B cell (primary cell): ENCODE data around the gene IRF9. TPM values are rescaled to one million over a fixed set of nuclear protein-coding genes. Genes with fewer than 3 reads are reported as not detected.

Experiments
- ATAC-seq: fragments of 200-7000 bp; cut with Tn5 transposase; one replicate; pipeline ENCODE4 v1.10.0; 2021; ENCODE audit warnings: low read depth, mild to moderate bottlenecking, moderate number of reproducible peaks, moderate library complexity
- CTCF ChIA-PET: fragments of 350-600 bp; sonication (Branson Sonifier 250); formaldehyde crosslinking; loops from one replicate; lab custom pipeline; 2021; ENCODE audit warnings: antibody characterized with exemption, inconsistent platforms; lab: Charles Lee
- POLR2A ChIA-PET: fragments of 350-600 bp; sonication (Branson Sonifier 250); formaldehyde crosslinking; loops from one replicate; lab custom pipeline; 2021; ENCODE audit warnings: antibody characterized with exemption; lab: Charles Lee
- DNase-seq: peaks from one replicate; pipeline ENCODE4 v3.0.0; 2013
- H2AFZ ChIP-seq: 2 replicates; pipeline ENCODE4 v1.6.1; 2012; ENCODE audit warnings: mild to moderate bottlenecking, low read depth, low read length; ENCODE audit not compliant: insufficient read depth, poor library complexity, severe bottlenecking
- H3K27ac ChIP-seq, 2 donors: 1 replicate in 1 of 2; 2 replicates in 1 of 2; pipeline ENCODE4 v1.5.1; 2012 to 2013; ENCODE audit warnings: low read length in 2 of 2, mild to moderate bottlenecking in 2 of 2, moderate library complexity in 1 of 2
- H3K27me3 ChIP-seq, 4 experiments: fragments of 200-600 bp in 1 of 4; sonication (generic) in 1 of 4; replicated peaks in 1 of 4; 1 replicate in 2 of 4; 2 replicates in 2 of 4; pipeline versions ENCODE4 v1.6.1 to v1.7.0; 2013 to 2016; ENCODE audit warnings: low read length in 3 of 4, mild to moderate bottlenecking in 2 of 4, mixed read lengths in 1 of 4, moderate library complexity in 1 of 4; ENCODE audit not compliant: insufficient read depth in 4 of 4, control insufficient read depth in 3 of 4; ENCODE audit errors: control extremely low read depth in 1 of 4
- H3K36me3 ChIP-seq, 2 experiments: replicated peaks in 1 of 2; 1 replicate in 1 of 2; 2 replicates in 1 of 2; pipeline versions ENCODE4 v1.6.1 to v1.7.1; 2013; ENCODE audit warnings: low read length in 1 of 2; ENCODE audit not compliant: insufficient read depth in 2 of 2, control insufficient read depth in 1 of 2; ENCODE audit errors: control extremely low read depth in 1 of 2, extremely low read depth in 1 of 2
- H3K4me1 ChIP-seq, 2 donors: fragments of 200-600 bp in 1 of 2; sonication (generic) in 1 of 2; 1 replicate in 1 of 2; 2 replicates in 1 of 2; pipeline versions ENCODE4 v1.5.1 to v1.6.1; 2013 to 2017; ENCODE audit warnings: low read length in 2 of 2; ENCODE audit not compliant: control insufficient read depth in 2 of 2, insufficient read depth in 2 of 2
- H3K4me2 ChIP-seq: replicated peaks from 2 replicates; pipeline ENCODE3; 2012; ENCODE audit warnings: mild to moderate bottlenecking, low read depth, low read length; ENCODE audit not compliant: poor library complexity, severe bottlenecking
- H3K4me3 ChIP-seq, 5 experiments: fragments of 200-600 bp in 1 of 5; sonication (generic) in 1 of 5; 1 replicate in 3 of 5; 2 replicates in 2 of 5; pipeline versions ENCODE4 v1.5.1 to v1.7.0; 2011 to 2016; ENCODE audit warnings: low read length in 4 of 5, mild to moderate bottlenecking in 4 of 5, low read depth in 2 of 5, control low read depth in 1 of 5, moderate library complexity in 1 of 5; ENCODE audit not compliant: insufficient read depth in 1 of 5; ENCODE audit errors: control extremely low read depth in 1 of 5, extremely low read depth in 1 of 5
- H3K79me2 ChIP-seq: fragments of 200-600 bp; sonication (generic); one replicate; pipeline ENCODE4 v1.6.0; 2016; ENCODE audit warnings: low read length; ENCODE audit not compliant: control insufficient read depth, insufficient read depth
- H3K9ac ChIP-seq: fragments of 200-600 bp; sonication (generic); 2 replicates; pipeline ENCODE4 v1.6.1; 2017; ENCODE audit warnings: mild to moderate bottlenecking, low read length, moderate library complexity
- H3K9me3 ChIP-seq, 3 donors: one replicate each; pipeline versions ENCODE4 v1.6.1 to v1.7.1; 2013; ENCODE audit warnings: low read length in 2 of 3; ENCODE audit not compliant: control insufficient read depth in 2 of 3, insufficient read depth in 1 of 3; ENCODE audit errors: control extremely low read depth in 1 of 3
- H4K20me1 ChIP-seq: 2 replicates; pipeline ENCODE4 v1.6.0; 2012; ENCODE audit warnings: mild to moderate bottlenecking, low read length; ENCODE audit not compliant: insufficient read depth, control insufficient read depth, poor library complexity, severe bottlenecking
- H3K27ac Mint-ChIP-seq: one replicate; pipeline ENCODE4 v1.8.0; 2021; ENCODE audit warnings: mixed read lengths
- H3K27me3 Mint-ChIP-seq: one replicate; pipeline ENCODE4 v1.8.0; 2021; ENCODE audit warnings: mixed read lengths
- H3K4me1 Mint-ChIP-seq: one replicate; pipeline ENCODE4 v1.8.0; 2021; ENCODE audit warnings: mixed read lengths
- H3K4me3 Mint-ChIP-seq: one replicate; pipeline ENCODE4 v1.8.0; 2021; ENCODE audit warnings: mixed read lengths
- H3K9me3 Mint-ChIP-seq: one replicate; pipeline ENCODE4 v1.8.0; 2022; ENCODE audit warnings: mixed read lengths; ENCODE audit not compliant: insufficient read depth
- CTCF ChIP-seq: fragments of 200-600 bp; IDR thresholded peaks from one replicate; pipeline ENCODE4 v1.8.0; 2022; ENCODE audit warnings: antibody characterized with exemption, mild to moderate bottlenecking
- EZH2 ChIP-seq: IDR thresholded peaks from 2 replicates; pipeline ENCODE4 v1.6.1; 2012; ENCODE audit warnings: borderline replicate concordance, low read depth, mild to moderate bottlenecking, moderate library complexity, low read length; ENCODE audit not compliant: insufficient read depth, poor library complexity, severe bottlenecking
- WGBS: methylation state at CpG from one replicate; pipeline ENCODE4 v1.1.5; 2013; ENCODE audit warnings: missing lambda C conversion rate; ENCODE audit not compliant: insufficient coverage; 5-methylcytosine and 5-hydroxymethylcytosine counted together
- intact Hi-C: fragments of 100-400 bp; cut with micrococcal nuclease; formaldehyde crosslinking; loops from one replicate; pipeline ENCODE4 v1.10.0; 2022
- polyA plus RNA-seq: library from polyadenylated mRNA; depleted of rRNA; stranded (reverse); fragments of >200 nt; gene quantifications from 2 replicates; pipeline ENCODE4 v1.2.3, GENCODE V29; 2012
- total RNA-seq, 2 donors: library from RNA; stranded (reverse); fragments of 120-200 nt in 1 of 2; gene quantifications; 1 replicate in 1 of 2; 2 replicates in 1 of 2; pipeline versions ENCODE4 v1.2.3 to v1.2.4, GENCODE V29; 2013 to 2022

Gene IRF9
- total and polyA plus RNA-seq, 2 donors (not counting 1 experiment from before 2014, with no cell fraction given), result 191 to 269 TPM

GRCh38 chr14:24131549-24131966 lies 29.5 kb upstream of the IRF9 start:
- Mint-ChIP-seq H3K4me3 (no peak overlapping the region), H3K4me1 (peaks cover 30% of the 10 kb centered on the region), H3K27me3 (no peaks in the 10 kb centered on the region), H3K9me3 (no peaks in the 10 kb centered on the region), H3K27ac (no peak overlapping the region)
- H3K79me2 ChIP-seq, result peaks cover 15% of the 10 kb centered on the region
- H3K27me3 ChIP-seq, result no peaks in the 10 kb centered on the region
- no peak overlapping the region for H2AFZ ChIP-seq
- ChIA-PET POLR2A (no interaction called here), CTCF (no interaction called here)
- H3K9me3 ChIP-seq, result no peaks in the 10 kb centered on the region
- H4K20me1 ChIP-seq, result peaks cover 1% of the 10 kb centered on the region
- DNase-seq (no peak), ATAC-seq (no peak)
- H3K36me3 ChIP-seq, result no peaks in the 10 kb centered on the region
- H3K4me3 ChIP-seq, result no peak overlapping the region
- no peak overlapping the region for H3K4me2 ChIP-seq
- intact Hi-C loops, result no loop called here
- 94% methylated on average over 14 of the region's 15 CpGs for WGBS
- H3K27ac ChIP-seq, result no peak overlapping the region
- TF ChIP-seq EZH2, result no peak
- no peak for TF ChIP-seq CTCF
- H3K9ac ChIP-seq, result no peak overlapping the region
- H3K4me1 ChIP-seq, result peaks cover 27 to 28% of the 10 kb centered on the region in 2 donors

DNA sequence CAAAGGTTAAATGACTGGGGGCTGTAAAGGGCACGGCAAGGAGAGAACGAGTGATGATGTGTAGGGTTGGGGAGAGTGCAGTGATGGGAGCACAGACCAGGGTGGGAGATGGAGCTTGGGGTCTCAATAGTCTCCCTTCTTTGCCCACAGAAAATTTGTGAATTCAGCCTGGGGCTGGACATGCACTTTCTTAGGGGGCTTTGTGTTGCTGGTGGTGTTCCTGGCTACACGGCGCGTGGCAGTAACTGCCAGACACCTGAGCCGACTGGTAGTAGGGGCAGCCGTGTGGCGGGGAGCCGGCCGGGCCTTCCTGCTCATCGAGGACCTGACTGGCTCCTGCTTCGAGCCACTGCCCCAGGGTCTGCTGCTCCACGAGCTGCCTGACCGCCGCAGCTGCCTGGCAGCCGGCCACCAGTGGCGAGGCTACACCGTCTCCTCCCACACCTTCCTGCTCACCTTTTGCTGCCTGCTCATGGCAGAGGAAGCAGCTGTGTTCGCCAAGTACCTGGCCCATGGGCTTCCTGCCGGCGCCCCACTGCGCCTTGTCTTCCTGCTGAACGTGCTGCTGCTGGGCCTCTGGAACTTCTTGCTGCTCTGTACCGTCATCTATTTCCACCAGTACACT lies 28.9 kb upstream of the IRF9 start:
- H3K27ac Mint-ChIP-seq, result peak overlapping the region; percentile 32
- H3K4me3 ChIP-seq, result no peak overlapping the region
- H3K9me3 Mint-ChIP-seq, result no peaks in the 10 kb centered on the region
- H2AFZ ChIP-seq, result peak overlapping the region; percentile 22
- ATAC-seq, result no peak
- no peak for TF ChIP-seq CTCF
- no peak for TF ChIP-seq EZH2
- H3K79me2 ChIP-seq, result peaks cover 21% of the 10 kb centered on the region
- intact Hi-C loops, result no loop called here
- 40% methylated on average over 24 of the region's 24 CpGs for WGBS
- H3K4me1 ChIP-seq, result peaks cover 33 to 34% of the 10 kb centered on the region in 2 donors
- peak; percentile 18 for DNase-seq
- no peak overlapping the region for H3K9ac ChIP-seq
- peaks cover 7% of the 10 kb centered on the region for H4K20me1 ChIP-seq
- H3K27ac ChIP-seq, result no peak overlapping the region
- no peak overlapping the region for H3K4me3 Mint-ChIP-seq
- H3K4me1 Mint-ChIP-seq, result peaks cover 34% of the 10 kb centered on the region
- H3K27me3 Mint-ChIP-seq, result no peaks in the 10 kb centered on the region
- peak overlapping the region; percentile 29 for H3K4me2 ChIP-seq
- no peaks in the 10 kb centered on the region for H3K9me3 ChIP-seq
- POLR2A ChIA-PET, result interaction anchor here (1.2 kb wide), 1 partner anchor 81 kb away, joined by 3 read pairs; the partner anchor contains the start of gene CHMP4A
- CTCF ChIA-PET, result interaction anchor here (3.0 kb wide), 1 partner anchor 29 kb away, joined by 12 read pairs; the partner anchor contains the start of gene IRF9
- H3K27me3 ChIP-seq, result no peaks in the 10 kb centered on the region
- H3K36me3 ChIP-seq, result peaks cover 0 to 1% of the 10 kb centered on the region in 2 experiments
